Stimulated activated naive CD8-positive, alpha-beta T cell treated with anti-CD3 and anti-CD28 coated beads, Interleukin-15, amount 100 ng/mL, for 72 hours (primary cell): ENCODE measurements around the gene SLC34A3.

Experiments used
- ATAC-seq: fragments of 150-1000 bp; cut with Tn5 transposase; 2 replicates; pipeline ENCODE4 v1.10.0; 2021; ENCODE audit warnings: mild to moderate bottlenecking, moderate library complexity
- DNase-seq, 2 donors: peaks; one replicate each; pipeline ENCODE4 v3.0.0; 2021 to 2022
- H3K27ac Mint-ChIP-seq, 2 donors: one replicate each; pipeline ENCODE4 v1.8.0; 2022; ENCODE audit warnings: mild to moderate bottlenecking in 2 of 2, mixed read lengths in 2 of 2, moderate library complexity in 2 of 2
- H3K27me3 Mint-ChIP-seq: one replicate; pipeline ENCODE4 v1.8.0; 2022; ENCODE audit warnings: mixed read lengths
- H3K4me1 Mint-ChIP-seq: one replicate; pipeline ENCODE4 v1.8.0; 2022; ENCODE audit warnings: mild to moderate bottlenecking, mixed read lengths
- H3K4me3 Mint-ChIP-seq, 2 donors: one replicate each; pipeline ENCODE4 v1.8.0; 2022; ENCODE audit warnings: mild to moderate bottlenecking in 2 of 2, mixed read lengths in 2 of 2, moderate library complexity in 1 of 2
- H3K9me3 Mint-ChIP-seq, 2 donors: one replicate each; pipeline ENCODE4 v1.8.0; 2022; ENCODE audit warnings: mixed read lengths in 2 of 2

The SLC34A3 gene

DNA sequence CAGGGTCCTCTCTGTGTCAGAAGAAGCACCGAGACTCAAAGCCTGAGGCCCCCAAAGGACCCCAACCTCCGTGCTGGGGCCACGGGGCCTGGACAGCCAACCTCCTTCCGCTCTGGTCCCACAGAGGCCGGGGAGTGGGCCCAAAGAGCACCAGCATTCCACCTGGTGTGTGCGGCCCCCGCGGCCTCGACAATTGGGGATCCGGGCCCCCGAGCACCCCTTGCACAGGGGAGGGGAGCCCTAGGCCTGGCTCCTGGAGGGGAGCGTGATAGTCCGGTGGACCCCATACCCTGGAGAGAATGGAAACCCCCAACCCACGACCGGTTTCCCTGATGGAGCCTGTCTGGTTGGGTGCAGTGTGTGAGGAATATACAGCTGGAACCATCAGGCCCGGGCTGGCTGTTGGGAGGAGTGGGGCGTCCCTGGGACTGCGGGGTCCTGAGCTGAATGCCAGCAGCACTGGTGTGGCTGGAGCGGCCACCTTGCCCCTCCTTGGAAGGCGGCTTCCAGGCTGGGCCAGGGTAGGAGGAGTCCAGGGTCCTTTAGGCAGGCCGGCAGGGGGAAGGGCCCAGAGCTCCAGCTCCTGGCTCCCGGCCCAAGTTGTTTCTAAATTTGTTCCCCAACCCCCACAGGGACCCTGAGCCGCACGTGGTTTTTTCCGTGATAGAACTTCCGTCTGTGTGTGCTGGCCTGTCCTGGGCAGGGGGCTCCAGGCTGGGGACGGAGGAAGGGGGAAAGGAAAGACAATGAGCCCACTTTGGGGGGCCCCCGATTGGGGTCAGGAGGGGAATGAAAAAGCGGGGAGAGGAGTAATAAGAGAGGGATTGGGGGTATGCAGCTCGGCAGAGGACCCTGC lies 46.0 kb downstream of the SLC34A3 start:
- Mint-ChIP-seq H3K27ac (peak overlapping the region; percentile 78 to 94), H3K4me1 (peaks cover 38% of the 10 kb centered on the region), H3K27me3 (peaks cover 23% of the 10 kb centered on the region), H3K4me3 (peak overlapping the region; percentile 79 to 88), H3K9me3 (no peaks in the 10 kb centered on the region)
- DNase-seq (no peak), ATAC-seq (no peak)

DNA sequence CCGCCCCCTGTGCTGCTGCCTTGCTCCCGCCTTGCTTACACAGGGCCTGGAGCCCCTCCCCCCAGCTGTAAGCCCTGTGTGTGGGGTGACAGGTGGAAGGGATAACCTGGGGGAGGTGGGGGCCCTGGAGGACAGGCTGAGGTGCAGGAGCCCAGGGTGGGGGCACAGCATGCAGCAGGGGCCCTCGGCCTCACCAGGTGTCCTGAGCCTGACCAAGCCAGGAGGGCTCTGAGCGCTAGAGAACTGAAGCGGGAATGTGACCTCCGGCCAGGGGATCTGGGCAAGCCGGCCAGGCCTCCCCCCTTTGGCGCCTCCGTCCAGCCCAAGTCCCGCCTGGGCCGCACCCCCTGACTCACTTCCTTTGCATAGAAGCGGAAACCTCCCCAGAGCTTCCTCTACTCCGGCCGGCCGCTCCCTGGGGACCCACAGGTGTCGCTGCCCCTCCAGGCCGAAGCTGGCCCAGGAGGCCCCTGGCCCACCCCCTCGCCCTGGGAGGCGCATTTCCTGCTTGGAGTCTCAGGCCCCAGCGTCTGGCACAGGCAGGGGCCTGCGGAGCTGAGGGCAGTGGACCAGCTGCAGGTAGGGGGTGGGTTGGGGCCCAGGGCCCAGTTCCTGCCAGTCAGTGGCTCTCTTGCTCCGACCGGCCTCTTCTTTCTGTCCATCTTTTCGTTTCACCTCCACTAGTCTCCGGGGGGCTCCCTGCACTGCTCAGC lies 46.8 kb downstream of the SLC34A3 start, which contains the start of gene TOR4A:
TSS of gene TOR4A (plus strand) at position 398 of the 713 bp plus-strand sequence. CDS start 964 bp downstream, outside the sequence.
- peak within 1 kb of the TSS; percentile 78 to 94 for H3K27ac Mint-ChIP-seq
- DNase-seq (peak in 1 of 2 donors; percentile 54), ATAC-seq (peak; percentile 70)
- peaks cover 31% of the 10 kb centered on the region for H3K27me3 Mint-ChIP-seq
- H3K9me3 Mint-ChIP-seq: no peaks in the 10 kb centered on the region
- H3K4me1 Mint-ChIP-seq: peaks cover 38% of the 10 kb centered on the region
- peak within 1 kb of the TSS; percentile 79 to 88 for H3K4me3 Mint-ChIP-seq

GRCh38 chr9:137278061-137278701 lies 47.5 kb downstream of the SLC34A3 start:
- Mint-ChIP-seq H3K9me3 (no peaks in the 10 kb centered on the region), H3K27ac (peak overlapping the region in 1 of 2 donors; percentile 52), H3K4me3 (peak overlapping the region; percentile 79 to 88), H3K27me3 (peaks cover 38% of the 10 kb centered on the region), H3K4me1 (peaks cover 42% of the 10 kb centered on the region)
- no peak for DNase-seq
- ATAC-seq: peak; percentile 11

DNA sequence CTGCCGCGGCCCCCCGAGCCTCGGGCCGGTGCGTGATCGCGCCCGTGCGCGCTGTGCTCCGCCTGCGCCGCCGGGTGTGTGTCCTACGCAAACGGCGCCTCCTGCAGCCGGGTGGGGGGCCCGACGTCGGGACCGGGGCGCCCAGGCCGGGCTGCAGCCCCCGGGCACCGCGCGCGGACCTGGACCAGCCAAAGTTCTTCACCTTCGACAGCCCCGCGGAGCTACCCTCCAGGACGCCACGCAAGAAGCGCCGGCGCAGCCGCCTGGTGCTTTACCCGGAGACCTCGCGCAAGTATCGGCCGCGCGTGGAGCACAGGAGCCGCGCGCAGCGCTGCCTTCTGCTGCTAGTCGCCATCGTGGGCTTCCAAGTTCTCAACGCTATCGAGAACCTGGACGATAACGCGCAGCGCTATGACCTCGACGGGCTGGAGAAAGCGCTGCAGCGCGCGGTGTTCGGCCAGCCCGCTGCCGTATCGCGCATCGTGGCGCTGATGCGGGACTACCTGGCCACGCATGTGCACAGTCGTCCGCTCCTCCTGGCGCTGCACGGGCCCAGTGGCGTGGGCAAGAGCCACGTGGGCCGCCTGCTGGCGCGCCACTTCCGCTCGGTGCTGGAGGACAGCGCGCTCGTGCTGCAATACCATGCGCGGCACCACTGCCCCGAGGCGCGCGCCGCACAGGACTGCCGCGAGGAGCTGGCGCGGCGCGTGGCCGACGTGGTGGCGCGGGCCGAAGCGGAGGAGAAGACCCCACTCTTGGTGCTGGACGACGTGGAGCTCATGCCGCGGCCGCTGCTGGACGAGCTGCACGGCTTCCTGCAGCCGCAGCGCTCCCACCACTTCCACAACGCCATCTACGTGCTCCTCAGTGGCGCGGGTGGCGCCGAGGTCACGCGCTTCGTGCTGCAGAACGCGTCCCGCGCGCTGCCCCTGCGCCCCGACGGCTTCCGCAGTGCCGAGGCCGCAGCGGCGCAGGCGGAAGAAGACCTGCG lies 48.3 kb downstream of the SLC34A3 start:
- peaks cover 42% of the 10 kb centered on the region for H3K4me1 Mint-ChIP-seq
- H3K27me3 Mint-ChIP-seq: peaks cover 44% of the 10 kb centered on the region
- H3K27ac Mint-ChIP-seq: no peak overlapping the region
- DNase-seq: no peak
- ATAC-seq: peak; percentile 1
- peak overlapping the region in 1 of 2 donors; percentile 10 for H3K4me3 Mint-ChIP-seq
- no peaks in the 10 kb centered on the region for H3K9me3 Mint-ChIP-seq

GRCh38 chr9:137279741-137280473 lies 49.2 kb downstream of the SLC34A3 start:
- no peak overlapping the region for H3K4me3 Mint-ChIP-seq
- no peak overlapping the region for H3K27ac Mint-ChIP-seq
- peaks cover 34% of the 10 kb centered on the region for H3K4me1 Mint-ChIP-seq
- DNase-seq (no peak), ATAC-seq (no peak)
- peaks cover 44% of the 10 kb centered on the region for H3K27me3 Mint-ChIP-seq
- no peaks in the 10 kb centered on the region for H3K9me3 Mint-ChIP-seq

GRCh38 chr9:137280474-137281344 lies 50.0 kb downstream of the SLC34A3 start:
- Mint-ChIP-seq H3K27ac (no peak overlapping the region), H3K4me1 (peaks cover 27% of the 10 kb centered on the region), H3K4me3 (no peak overlapping the region), H3K9me3 (no peaks in the 10 kb centered on the region), H3K27me3 (peaks cover 36% of the 10 kb centered on the region)
- DNase-seq (no peak), ATAC-seq (peak; percentile 21)

GRCh38 chr9:137281345-137282116 lies 50.8 kb downstream of the SLC34A3 start:
- ATAC-seq (no peak), DNase-seq (no peak)
- H3K27ac Mint-ChIP-seq: no peak overlapping the region
- H3K9me3 Mint-ChIP-seq: no peaks in the 10 kb centered on the region
- H3K4me3 Mint-ChIP-seq: no peak overlapping the region
- H3K4me1 Mint-ChIP-seq: peaks cover 22% of the 10 kb centered on the region
- H3K27me3 Mint-ChIP-seq: peaks cover 31% of the 10 kb centered on the region
